Activated CD4-positive, alpha-beta memory T cell treated with anti-CD3 and anti-CD28 coated beads for 36 hours (primary cell): Measurements from ENCODE around the gene DNAI1. TPM values are rescaled to one million over a fixed set of nuclear protein-coding genes. Genes with fewer than 3 reads are reported as not detected.

Experiments
- CTCF ChIA-PET: fragments of 350-600 bp; sonication (Branson Sonifier 250); formaldehyde crosslinking; loops from one replicate; lab custom pipeline; 2021; ENCODE audit warnings: antibody characterized with exemption, inconsistent platforms; lab: Charles Lee
- POLR2A ChIA-PET: fragments of 350-600 bp; sonication (Branson Sonifier 250); formaldehyde crosslinking; loops from one replicate; lab custom pipeline; 2021; ENCODE audit warnings: antibody characterized with exemption; lab: Charles Lee
- DNase-seq: peaks from one replicate; pipeline ENCODE4 v3.0.0-alpha.2; 2020
- H3K27ac Mint-ChIP-seq: one replicate; pipeline ENCODE4 v1.8.0; 2021; ENCODE audit warnings: mixed read lengths
- H3K27me3 Mint-ChIP-seq: one replicate; pipeline ENCODE4 v1.8.0; 2021; ENCODE audit warnings: mixed read lengths
- H3K36me3 Mint-ChIP-seq: one replicate; pipeline ENCODE4 v1.8.0; 2021; ENCODE audit warnings: mixed read lengths
- H3K4me1 Mint-ChIP-seq: one replicate; pipeline ENCODE4 v1.8.0; 2021; ENCODE audit warnings: low read depth, mixed read lengths
- H3K4me3 Mint-ChIP-seq: one replicate; pipeline ENCODE4 v1.8.0; 2021; ENCODE audit warnings: mild to moderate bottlenecking, mixed read lengths
- H3K9me3 Mint-ChIP-seq: one replicate; pipeline ENCODE4 v1.8.0; 2021; ENCODE audit warnings: mixed read lengths
- intact Hi-C: fragments of 100-400 bp; cut with micrococcal nuclease; formaldehyde crosslinking; loops from one replicate; pipeline ENCODE4 v1.15.1; 2023
- total RNA-seq, 2 experiments: library from RNA; stranded (reverse); gene quantifications; one replicate each; pipeline ENCODE4 v1.2.3, GENCODE V29; 2021

Gene DNAI1
- total RNA-seq, 2 experiments from 2014 or later: 0.19 to 0.69 TPM

DNA sequence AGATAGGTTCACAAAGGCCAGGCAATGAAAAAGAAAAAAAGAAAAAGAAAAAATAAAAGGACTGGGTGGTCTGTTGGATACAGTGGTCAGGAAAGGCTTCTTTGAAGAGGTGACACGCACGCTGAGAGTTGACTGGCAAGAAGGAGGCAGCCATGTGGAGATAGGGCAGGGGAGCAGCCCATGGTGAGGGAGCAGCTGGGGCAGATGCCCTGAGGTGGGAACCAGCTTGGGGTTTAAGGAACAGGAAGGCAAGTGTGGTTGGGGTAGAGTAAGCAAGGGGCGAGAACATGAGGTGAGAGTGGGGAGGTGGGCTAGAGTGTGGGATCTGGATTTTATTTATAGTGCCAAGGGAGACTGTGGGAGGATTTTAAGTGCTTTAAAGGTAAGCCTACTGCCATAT lies 57.4 kb downstream of the DNAI1 start:
- Mint-ChIP-seq H3K27ac (no peak overlapping the region), H3K27me3 (no peaks in the 10 kb centered on the region), H3K36me3 (no peaks in the 10 kb centered on the region), H3K4me3 (no peak overlapping the region), H3K9me3 (no peaks in the 10 kb centered on the region), H3K4me1 (no peaks in the 10 kb centered on the region)
- DNase-seq: no peak
- ChIA-PET CTCF (no interaction called here), POLR2A (no interaction called here)
- intact Hi-C loops: no loop called here

- Mint-ChIP-seq H3K27me3 (no peaks in the 10 kb centered on the region), H3K4me1 (no peaks in the 10 kb centered on the region), H3K9me3 (no peaks in the 10 kb centered on the region), H3K36me3 (no peaks in the 10 kb centered on the region), H3K27ac (no peak overlapping the region), H3K4me3 (no peak overlapping the region)
- intact Hi-C loops: no loop called here
- CTCF ChIA-PET: interaction anchor here (2.8 kb wide), 1 partner anchor 113 kb away, joined by 11 read pairs; no protein-coding TSS in a partner anchor
- POLR2A ChIA-PET: no interaction called here
- no peak for DNase-seq
Measured at GRCh38 chr9:34517185-34517584, 58.6 kb downstream of the DNAI1 start.

GRCh38 chr9:34518110-34518616 lies 59.6 kb downstream of the DNAI1 start:
- Mint-ChIP-seq H3K27me3 (peaks cover 4% of the 10 kb centered on the region), H3K9me3 (no peaks in the 10 kb centered on the region), H3K4me1 (peaks cover 4% of the 10 kb centered on the region), H3K27ac (no peak overlapping the region), H3K4me3 (no peak overlapping the region), H3K36me3 (no peaks in the 10 kb centered on the region)
- ChIA-PET CTCF (interaction anchor here (1.2 to 2.8 kb wide), 2 partner anchors 29 to 114 kb away, joined by 3 to 11 read pairs; no protein-coding TSS in a partner anchor), POLR2A (no interaction called here)
- DNase-seq: no peak
- intact Hi-C loops: no loop called here

- Mint-ChIP-seq H3K9me3 (no peaks in the 10 kb centered on the region), H3K36me3 (no peaks in the 10 kb centered on the region), H3K27me3 (peaks cover 4% of the 10 kb centered on the region), H3K4me1 (peaks cover 7% of the 10 kb centered on the region), H3K4me3 (no peak overlapping the region), H3K27ac (no peak overlapping the region)
- POLR2A ChIA-PET: interaction anchor here (0.5 kb wide), 1 partner anchor 179 kb away, joined by 3 read pairs; no protein-coding TSS in a partner anchor
- intact Hi-C loops: no loop called here
- no peak for DNase-seq
- CTCF ChIA-PET: interaction anchor here (0.7 to 2.8 kb wide), 6 partner anchors 29 to 187 kb away, joined by 3 to 11 read pairs (median 3); no protein-coding TSS in a partner anchor
Measured at GRCh38 chr9:34518896-34519295, 60.3 kb downstream of the DNAI1 start.

DNA sequence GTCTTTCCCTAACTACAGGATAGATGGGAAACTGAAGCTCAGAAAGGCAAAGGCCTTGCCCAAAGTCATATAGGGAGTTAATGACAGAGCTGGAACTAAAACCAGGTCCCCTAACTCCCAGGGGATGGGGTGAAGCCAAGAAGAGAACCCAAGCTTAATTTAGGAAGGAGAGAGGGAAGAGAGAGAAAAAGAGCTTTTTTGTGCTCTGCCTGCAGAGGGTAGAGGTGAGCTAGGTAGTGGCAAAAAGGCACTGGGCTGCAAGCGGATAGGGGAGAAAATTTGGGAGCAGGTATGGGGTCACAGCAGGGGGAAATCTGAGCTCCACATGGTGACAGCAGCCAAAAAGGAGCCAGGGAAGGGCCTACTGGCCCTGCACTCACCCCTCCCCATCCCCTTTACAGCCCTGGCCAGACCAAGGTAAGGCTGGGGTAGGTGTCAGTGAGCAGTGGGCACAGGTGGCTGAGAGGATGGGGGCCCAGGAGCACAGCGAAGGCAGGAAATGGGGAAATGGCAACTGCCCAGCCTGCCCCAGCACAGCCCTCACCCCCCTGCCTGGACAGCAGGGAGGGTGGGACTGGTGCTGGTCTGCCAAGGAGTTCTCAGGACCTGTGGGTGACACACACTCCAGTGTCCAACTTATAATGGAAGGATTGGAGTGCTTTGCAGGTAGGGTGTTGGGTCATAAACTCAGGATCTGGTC lies 60.9 kb downstream of the DNAI1 start:
- Mint-ChIP-seq H3K36me3 (no peaks in the 10 kb centered on the region), H3K27ac (no peak overlapping the region), H3K4me3 (no peak overlapping the region), H3K4me1 (peaks cover 8% of the 10 kb centered on the region), H3K9me3 (no peaks in the 10 kb centered on the region), H3K27me3 (peaks cover 4% of the 10 kb centered on the region)
- no peak for DNase-seq
- ChIA-PET POLR2A (no interaction called here), CTCF (interaction anchor here (0.7 to 2.8 kb wide), 6 partner anchors 28 to 188 kb away, joined by 3 to 11 read pairs (median 3); no protein-coding TSS in a partner anchor)
- intact Hi-C loops: no loop called here

GRCh38 chr9:34520096-34520495 lies 61.5 kb downstream of the DNAI1 start:
- H3K27me3 Mint-ChIP-seq: peaks cover 4% of the 10 kb centered on the region
- H3K9me3 Mint-ChIP-seq: no peaks in the 10 kb centered on the region
- no peak for DNase-seq
- H3K4me1 Mint-ChIP-seq: peaks cover 14% of the 10 kb centered on the region
- H3K36me3 Mint-ChIP-seq: no peaks in the 10 kb centered on the region
- intact Hi-C loops: no loop called here
- H3K4me3 Mint-ChIP-seq: no peak overlapping the region
- CTCF ChIA-PET: interaction anchor here (1.4 to 2.8 kb wide), 3 partner anchors 72 to 116 kb away, joined by 3 to 11 read pairs (median 6); no protein-coding TSS in a partner anchor
- POLR2A ChIA-PET: no interaction called here
- H3K27ac Mint-ChIP-seq: no peak overlapping the region

DNA sequence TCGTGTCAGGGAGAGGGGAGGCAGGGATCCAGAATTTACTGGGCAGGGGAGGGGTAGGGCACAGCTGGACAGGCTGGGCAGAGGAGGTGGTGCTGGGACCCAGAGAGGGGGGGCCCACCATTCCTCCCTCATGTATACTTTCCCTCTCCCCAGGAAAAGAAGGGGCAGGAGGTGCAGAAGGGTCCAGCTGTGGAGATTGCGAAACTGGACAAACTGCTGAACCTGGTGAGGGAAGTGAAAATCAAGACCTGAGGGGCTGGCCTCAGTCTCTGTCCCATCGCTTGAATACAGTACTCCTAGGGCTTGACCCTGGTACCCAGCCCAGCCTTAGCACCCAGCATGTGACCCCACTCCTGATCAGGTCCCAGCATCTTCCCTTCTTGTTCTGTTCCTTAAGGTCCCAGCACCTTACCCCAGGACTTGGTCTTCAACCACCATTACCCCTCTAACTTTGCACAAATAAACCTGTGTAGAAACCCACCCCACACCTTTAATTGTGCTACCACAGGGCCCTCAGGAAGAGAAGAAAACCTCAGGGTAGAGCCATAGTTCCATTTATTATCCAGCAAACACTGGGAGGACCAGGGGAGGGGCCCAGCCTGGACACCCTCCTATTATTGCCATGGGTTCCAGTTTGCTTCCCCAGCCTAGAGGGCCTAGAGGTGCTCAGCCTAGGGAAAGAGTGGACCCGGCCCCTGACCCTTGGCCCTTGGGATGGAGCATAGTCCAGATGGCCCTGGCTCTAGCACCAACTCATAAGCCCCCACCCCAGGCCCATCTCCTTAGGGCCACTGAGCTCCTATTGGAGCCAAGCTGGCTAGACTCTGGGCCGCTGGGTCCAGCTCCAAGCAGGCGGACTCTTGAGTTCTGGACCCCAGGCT lies 62.1 kb downstream of the DNAI1 start:
- H3K4me3 Mint-ChIP-seq: no peak overlapping the region
- no peaks in the 10 kb centered on the region for H3K36me3 Mint-ChIP-seq
- no peak overlapping the region for H3K27ac Mint-ChIP-seq
- H3K4me1 Mint-ChIP-seq: peaks cover 16% of the 10 kb centered on the region
- no peaks in the 10 kb centered on the region for H3K9me3 Mint-ChIP-seq
- no peak for DNase-seq
- ChIA-PET CTCF (interaction anchor here (1.4 to 1.6 kb wide), 2 partner anchors 71 kb away, joined by 4 to 6 read pairs; no protein-coding TSS in a partner anchor), POLR2A (no interaction called here)
- H3K27me3 Mint-ChIP-seq: peaks cover 4% of the 10 kb centered on the region
- intact Hi-C loops: no loop called here

DNA sequence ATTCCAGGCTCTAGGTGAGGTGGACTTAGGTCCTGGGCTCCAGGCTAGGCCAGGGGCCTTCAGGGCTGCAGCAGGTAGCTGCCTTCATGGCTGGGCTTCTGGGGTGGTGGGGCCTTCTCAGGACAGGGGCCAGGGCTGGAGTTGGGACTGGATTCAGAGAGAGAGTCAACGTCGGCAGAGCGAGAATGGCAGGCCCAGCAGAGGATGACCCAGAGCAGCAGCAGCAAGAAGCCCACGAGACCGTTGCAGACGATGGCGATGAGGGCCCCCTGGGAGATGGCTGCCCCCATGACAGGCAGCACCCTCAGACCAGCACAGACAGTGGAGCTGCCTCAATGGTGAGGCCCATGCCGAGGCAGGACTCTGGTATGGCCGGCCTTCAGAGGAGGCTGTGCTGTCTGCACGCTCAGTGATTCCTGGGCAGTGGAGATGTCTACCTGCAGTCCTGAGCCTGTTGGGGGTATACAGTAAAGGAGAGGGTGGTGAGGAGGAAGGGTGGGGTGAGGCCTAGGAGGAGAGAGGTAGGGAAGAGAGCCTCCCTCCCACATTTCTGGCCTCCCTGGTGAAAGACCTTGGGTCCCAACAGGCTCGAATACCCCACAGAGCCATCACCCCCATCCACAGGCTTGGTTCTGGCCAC lies 62.9 kb downstream of the DNAI1 start:
- DNase-seq: no peak
- H3K9me3 Mint-ChIP-seq: no peaks in the 10 kb centered on the region
- CTCF ChIA-PET: interaction anchor here (1.4 kb wide), 1 partner anchor 70 kb away, joined by 4 read pairs; no protein-coding TSS in a partner anchor
- no peak overlapping the region for H3K27ac Mint-ChIP-seq
- peaks cover 16% of the 10 kb centered on the region for H3K4me1 Mint-ChIP-seq
- peaks cover 4% of the 10 kb centered on the region for H3K27me3 Mint-ChIP-seq
- no peak overlapping the region for H3K4me3 Mint-ChIP-seq
- POLR2A ChIA-PET: no interaction called here
- intact Hi-C loops: loop anchor here (2.0 kb wide), 1 partner anchor 143 kb away; no protein-coding TSS in a partner anchor
- no peaks in the 10 kb centered on the region for H3K36me3 Mint-ChIP-seq

DNA sequence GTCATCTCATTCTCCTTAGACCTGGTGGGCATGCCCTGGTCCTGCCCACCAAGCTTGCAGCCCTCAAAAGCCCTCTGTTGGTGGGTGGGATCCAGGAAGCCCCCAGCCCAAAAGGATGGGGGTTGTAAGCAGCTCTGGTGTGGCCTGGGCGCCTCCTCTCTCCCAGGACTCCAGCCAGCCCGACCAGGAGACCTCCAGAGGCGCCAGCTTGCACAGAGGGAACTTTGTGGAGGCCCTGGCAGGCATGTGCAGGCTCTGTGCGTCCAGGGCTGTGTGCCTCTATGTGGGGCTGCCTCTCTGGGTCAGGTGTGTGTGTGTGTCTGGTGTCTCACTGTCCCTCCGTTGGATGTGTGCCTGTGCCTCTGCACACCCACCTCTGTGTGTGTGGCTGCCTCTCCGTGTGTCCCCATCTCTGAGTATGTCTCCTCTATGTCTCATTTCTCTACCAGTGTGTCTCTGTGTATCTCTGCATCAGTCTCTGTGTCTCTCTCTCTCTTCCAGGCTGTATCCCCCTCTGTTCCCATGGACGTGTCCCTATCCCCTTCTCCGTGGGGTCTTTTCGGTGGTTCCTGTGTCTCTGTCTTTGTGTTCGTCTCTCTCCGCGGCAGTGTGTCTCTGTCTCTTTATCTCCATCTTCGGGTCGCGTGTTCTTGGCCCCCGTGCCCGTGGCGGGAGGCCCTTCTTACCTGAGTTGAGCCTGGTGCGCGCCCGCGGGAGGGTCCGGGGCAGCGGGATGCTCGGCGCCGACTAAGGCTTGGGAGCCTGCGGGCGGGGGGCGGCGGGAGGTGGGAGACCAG lies 63.7 kb downstream of the DNAI1 start:
- Mint-ChIP-seq H3K4me3 (peak overlapping the region; percentile 48), H3K36me3 (no peaks in the 10 kb centered on the region), H3K27ac (no peak overlapping the region), H3K9me3 (no peaks in the 10 kb centered on the region), H3K27me3 (peaks cover 5% of the 10 kb centered on the region), H3K4me1 (peaks cover 16% of the 10 kb centered on the region)
- CTCF ChIA-PET: interaction anchor here (0.7 to 2.2 kb wide), 4 partner anchors 24 to 118 kb away, joined by 3 to 13 read pairs (median 4); no protein-coding TSS in a partner anchor
- POLR2A ChIA-PET: no interaction called here
- no peak for DNase-seq
- intact Hi-C loops: loop anchor here (2.0 kb wide), 1 partner anchor 143 kb away; no protein-coding TSS in a partner anchor

DNA sequence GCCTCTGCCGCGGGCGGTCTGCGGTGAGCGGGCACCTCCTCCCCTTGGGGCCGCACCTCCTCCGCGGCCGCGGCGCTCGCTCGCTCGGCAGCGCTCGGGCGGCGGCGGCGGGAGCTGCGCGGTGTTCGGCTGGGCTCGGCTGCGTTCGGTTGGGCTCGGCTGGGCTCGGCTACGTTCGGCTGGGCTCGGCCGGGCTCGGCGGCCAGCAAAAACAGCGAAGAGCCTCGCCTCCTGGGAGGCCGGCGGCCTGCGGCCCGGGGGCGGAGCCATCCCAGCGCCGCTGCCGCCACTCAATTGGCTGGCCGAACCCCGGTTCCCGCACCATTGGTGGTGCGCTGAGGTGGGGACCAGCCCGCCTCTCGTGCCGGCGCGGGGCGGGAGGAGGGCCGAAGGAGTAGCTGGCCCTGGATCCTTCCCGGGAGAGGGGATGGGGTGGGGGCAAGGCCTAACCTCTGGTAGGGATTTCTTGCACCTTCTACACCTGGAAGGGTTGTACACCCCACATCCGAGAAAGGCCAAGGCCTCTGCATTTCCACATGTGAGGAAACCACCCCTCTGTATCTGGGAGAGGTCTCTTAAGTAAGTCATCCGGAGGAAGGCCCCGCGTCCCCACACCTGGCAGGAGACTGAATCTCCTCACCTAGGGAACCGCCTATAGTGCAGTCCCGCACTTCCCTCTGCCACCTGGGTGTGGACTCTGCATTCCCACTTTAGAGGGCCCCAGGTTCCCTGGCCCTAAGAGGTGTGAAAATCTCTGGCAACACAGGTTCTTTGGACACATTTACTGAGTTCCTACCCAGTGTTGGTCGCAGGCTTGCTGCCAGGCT lies 64.6 kb downstream of the DNAI1 start, which contains the start of gene ENHO:
ENHO (minus strand) TSS at position 20 of the 827 bp plus-strand sequence. CDS start 1,295 bp downstream, outside the sequence.
- ChIA-PET CTCF (interaction anchor here (0.7 to 2.2 kb wide), 6 partner anchors 23 to 144 kb away, joined by 3 to 13 read pairs (median 4); partner anchors contain the start of gene RPP25L), POLR2A (interaction anchor here (0.6 kb wide), 1 partner anchor 67 kb away, joined by 3 read pairs; no protein-coding TSS in a partner anchor)
- peak; percentile 94 for DNase-seq
- intact Hi-C loops: loop anchor here (1.0 to 2.0 kb wide), 2 partner anchors 65 to 144 kb away; partner anchors contain the start of genes DNAI1 and FAM219A
- peaks cover 16% of the 10 kb centered on the region for H3K4me1 Mint-ChIP-seq
- no peaks in the 10 kb centered on the region for H3K36me3 Mint-ChIP-seq
- no peak within 1 kb of the TSS for H3K27ac Mint-ChIP-seq
- peaks cover 5% of the 10 kb centered on the region for H3K27me3 Mint-ChIP-seq
- H3K9me3 Mint-ChIP-seq: no peaks in the 10 kb centered on the region
- H3K4me3 Mint-ChIP-seq: peak within 1 kb of the TSS; percentile 48
